GM18909 (cell line): ENCODE results near the gene TPST1.

ENCODE experiments used
- ATAC-seq: cut with Tn5 transposase; IDR thresholded peaks from one replicate; pipeline ENCODE4 v1.9.1; 2021; ENCODE audit warnings: mild to moderate bottlenecking; ENCODE audit not compliant: unreplicated experiment, poor library complexity

Gene TPST1

DNA sequence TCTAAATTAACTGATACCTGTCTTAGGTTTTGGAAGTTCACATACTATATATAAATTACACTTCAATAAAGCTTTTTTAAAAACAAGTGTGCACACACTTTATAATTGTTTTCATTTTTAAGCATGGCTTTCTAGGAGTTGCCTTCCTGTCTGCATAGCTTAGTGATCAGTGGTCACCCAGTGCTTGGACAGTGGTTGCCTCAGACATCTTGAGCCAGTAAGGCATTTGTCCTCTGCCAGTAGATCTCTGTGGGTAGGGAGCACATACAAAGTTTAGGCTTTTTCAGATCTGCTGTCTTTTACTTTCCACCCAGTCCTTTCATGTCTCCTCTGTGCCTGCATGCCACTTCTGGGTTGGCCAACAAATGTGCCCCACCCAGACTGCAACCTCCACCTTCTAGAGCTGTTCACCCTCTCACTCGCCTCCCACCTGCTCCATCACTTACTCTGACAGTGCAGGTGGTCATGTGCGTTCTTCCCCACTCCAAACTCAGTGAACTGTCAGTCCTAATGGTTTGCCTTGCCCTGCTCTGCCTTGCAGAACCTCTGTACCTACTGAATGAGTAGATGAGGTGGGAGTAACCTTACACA lies 31.7 kb downstream of the TPST1 start:
- ATAC-seq, result no peak

GRCh38 chr7:66237906-66238772 lies 33.0 kb downstream of the TPST1 start:
- ATAC-seq, result peak; percentile 81

DNA sequence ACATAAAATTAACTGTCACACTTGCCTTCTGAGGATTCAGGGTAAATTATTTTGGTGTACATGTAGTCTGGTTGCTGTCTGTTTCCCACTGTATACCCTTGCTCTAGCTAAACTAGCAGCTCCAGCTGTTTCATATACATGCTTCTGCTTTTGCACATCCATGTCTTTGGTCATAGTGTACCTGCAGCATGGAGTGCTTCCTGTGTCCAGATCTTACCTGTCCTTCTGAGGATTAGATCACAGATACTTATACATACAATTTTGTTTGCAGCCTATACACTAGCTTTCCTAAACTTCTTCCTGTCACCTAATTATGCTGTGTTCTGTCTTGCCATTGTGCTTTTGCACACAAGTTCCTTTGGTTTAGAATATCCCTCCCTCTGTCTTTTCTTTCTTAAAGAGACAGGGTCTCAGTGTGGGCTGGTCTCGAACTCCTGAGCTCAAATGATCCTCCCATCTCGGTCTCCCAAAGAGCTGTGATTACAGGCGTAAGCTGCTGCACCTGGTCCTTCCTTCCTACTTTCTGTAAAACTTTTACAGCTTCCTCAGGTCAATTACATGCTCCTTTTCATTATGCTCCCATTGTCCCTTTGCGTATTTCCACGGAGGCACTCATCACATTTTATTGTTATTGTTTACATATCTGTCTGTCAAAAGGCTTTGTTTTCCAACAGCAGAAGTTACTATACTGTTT lies 33.8 kb downstream of the TPST1 start:
- peak; percentile 50 for ATAC-seq

DNA sequence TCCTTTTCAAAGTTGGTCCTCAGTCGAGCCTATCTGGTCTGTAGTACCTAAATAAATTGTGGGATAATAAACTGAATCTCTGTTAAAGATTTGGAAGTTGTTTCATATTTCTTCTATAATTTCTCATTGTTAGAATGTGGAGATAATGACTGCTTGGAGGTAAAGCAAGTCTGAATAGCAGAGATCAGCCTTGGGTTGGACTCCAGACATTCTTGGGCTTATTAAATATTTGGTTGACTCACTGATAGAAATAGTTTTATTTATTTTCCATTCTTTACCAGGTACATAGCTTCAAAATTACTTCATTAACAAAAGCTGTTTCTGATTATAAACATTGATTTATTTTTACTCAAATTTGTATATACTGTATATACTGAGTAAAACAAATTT lies 34.3 kb downstream of the TPST1 start:
- no peak for ATAC-seq

- ATAC-seq, result no peak
Observed at GRCh38 chr7:66245008-66245407, 39.9 kb downstream of the TPST1 start.

GRCh38 chr7:66246554-66247171 lies 41.5 kb downstream of the TPST1 start:
- no peak for ATAC-seq

DNA sequence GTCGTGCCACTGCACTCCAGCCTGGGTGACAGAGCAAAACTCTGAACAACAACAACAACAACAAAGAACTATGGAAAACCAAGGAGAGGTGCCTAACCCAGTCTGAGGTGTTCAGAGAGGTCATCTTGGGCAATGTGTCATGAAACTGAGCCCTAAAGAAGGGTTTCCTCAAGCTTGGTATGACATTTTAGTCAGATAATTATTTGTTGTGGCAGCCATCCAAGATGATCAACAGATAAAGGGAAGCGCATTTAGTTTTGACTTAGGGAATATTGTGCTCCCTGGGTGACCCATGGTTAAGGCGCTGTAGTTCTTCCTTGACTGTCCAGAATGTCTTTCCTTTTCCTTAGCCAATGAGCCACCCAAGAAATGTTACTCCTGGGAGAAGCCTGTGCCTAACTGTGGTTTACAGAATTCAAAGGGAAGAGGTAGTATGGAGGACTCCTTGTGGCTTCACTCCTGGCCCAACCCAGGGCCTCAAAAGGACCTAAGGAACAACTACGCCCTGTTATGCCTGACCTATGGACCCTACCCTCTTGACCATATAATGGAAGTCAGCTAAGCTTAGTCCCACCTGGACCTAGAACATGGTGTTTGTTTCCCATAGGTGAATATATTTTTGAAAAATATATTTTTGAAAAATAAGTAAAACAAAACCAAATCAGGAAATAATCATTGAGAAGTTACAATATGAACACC lies 42.4 kb downstream of the TPST1 start:
- no peak for ATAC-seq

DNA sequence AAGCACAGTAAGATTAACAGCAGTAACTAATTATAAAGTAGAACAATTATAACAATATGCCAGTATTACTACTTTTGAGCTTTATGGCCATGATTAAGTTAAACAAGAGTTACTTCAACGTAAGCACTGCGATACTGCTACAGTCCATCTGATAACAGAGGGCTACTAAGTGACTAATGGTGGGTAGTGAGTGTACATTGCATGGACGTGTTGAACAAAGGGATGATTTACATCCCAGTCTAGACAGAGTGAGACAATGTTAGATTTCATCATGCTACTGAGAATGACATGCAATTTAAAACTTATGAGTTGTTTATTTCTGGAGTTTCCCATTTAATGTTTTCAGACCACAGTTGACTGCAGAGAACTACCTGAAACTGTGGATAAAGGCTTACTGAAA lies 45.6 kb downstream of the TPST1 start:
- ATAC-seq, result no peak

GRCh38 chr7:66255534-66256100 lies 50.5 kb downstream of the TPST1 start:
- no peak for ATAC-seq

GRCh38 chr7:66256281-66256680 lies 51.1 kb downstream of the TPST1 start:
- ATAC-seq, result no peak

DNA sequence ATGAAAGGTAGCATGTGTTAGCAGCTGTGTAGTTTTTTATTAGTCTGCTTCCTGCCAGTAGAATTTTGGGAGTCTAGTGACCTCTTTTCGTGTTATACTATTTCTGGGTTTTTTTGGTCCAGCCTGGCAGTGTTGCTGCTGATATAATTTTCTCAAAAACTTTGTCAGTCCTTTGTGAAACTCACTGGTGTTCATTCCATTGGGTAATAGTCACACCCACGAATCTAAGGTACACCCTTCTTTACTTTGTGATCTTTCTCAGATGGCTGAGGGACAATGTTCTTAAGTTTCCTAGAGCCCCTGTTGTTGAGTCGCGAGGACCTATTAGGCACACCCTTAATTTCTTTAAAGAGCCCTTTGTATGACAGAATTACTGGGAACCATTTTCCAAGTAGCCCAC lies 52.3 kb downstream of the TPST1 start:
- no peak for ATAC-seq

DNA sequence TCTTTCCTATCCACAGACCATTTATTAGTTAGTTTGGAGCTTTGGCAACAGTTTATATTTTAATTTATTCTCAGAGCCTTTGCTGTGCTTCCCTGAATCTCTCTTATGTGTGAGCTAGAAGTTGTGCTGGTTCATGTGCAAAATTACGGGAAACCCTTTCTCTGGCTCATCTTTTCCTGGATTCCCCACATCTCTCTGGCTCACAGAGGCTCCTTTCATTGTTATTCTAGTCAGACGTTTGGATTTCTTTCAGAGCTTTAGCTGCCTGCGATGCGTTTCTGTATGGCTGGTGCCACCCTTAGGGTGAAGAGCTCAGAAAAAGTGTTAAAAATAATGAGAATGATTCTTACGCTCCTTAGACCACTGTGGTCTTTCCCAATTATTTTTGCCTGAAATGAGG lies 53.3 kb downstream of the TPST1 start:
- ATAC-seq, result no peak

DNA sequence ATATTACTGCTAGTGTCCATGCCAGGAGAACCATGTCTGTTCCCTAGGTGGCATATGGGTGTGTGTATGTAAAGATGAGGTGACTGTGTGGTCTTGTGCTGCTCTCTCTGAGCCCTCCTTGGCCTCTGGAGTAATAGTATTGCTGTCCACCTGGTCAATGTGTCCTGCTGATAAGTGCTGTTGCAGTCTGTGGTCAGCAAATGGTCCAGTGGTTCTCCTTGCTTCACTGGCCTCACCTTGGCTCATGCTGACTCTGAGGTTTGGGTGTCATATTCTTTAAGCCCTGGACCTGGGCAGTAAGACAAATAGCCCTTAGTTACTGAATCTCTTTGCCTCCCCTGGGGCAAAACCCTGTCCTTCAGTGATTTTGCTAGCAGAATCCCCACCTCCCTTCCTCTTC lies 56.8 kb downstream of the TPST1 start:
- no peak for ATAC-seq

DNA sequence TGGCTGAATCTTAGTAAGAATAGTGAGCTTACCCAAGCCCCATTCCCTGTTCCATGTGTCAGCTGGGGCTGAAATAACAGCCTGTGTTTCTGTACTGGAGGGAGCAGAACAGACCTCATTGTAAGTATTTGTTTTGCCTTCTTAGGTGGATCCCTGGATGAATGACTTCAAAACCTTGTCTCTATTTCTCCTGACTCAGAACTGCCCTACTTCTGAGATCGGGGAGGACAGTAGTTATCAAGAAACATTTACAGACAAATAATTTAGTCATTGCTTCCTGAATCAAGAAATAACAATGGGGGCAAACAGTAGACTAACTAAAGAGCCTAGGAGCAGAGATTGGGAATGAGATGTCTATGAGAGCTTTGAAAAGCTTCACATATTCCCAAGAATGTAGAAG lies 58.8 kb downstream of the TPST1 start:
- no peak for ATAC-seq

DNA sequence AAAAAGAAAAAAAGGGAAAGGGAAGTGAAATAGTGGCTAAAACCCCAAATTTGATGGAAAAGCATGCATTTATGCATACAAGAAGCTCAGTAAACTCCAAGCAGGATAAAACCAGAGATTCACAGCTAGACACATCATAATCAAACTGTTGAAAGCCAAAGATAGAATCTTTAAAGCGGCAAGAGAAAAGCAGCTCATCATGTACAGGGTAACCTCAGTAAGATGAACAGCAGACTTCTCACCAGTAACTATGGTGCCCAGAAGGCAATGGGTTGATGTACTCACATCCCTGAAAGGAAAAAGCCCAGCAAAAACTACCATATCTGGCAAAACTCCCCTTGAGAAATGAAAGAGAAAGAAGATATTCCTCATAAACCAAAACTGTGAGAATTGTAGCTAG lies 60.4 kb downstream of the TPST1 start:
- no peak for ATAC-seq

DNA sequence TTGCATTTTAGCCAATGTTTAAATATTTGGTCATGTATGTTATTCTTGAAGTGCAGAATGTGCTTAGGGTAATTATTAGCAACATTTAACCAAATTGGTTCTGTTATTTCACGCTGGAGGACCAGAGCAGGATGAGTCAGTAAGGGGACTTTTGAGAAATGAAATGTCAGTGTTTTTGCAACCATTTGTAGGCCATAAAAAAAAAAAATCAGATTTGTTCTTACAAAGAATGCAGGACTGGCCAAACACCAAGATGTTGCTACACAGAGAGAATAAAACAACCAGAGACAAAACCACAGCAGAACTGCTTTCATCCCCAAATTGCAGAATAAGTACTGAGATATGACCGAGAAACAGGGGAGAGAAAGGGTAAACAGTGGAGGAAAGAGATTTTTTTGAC lies 62.1 kb downstream of the TPST1 start:
- ATAC-seq, result no peak

DNA sequence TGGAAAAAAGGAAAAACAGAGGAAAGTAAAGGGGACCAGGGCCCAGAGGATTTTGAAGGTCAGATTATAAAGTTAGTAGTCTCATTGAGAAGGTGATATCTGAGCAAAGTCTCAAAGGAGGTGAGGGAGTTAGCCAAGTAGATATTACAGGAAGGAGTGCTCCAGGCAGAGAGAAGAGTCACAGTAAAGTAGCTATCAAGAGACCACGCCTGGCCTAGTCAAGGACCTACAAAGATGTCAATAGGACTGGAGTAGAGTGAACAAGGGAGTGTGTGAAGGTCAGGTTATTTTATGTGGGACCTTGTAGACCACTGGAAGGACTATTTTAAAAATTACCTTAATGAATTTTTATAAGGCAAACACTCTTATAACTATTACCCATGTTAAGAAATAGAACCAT lies 64.8 kb downstream of the TPST1 start:
- ATAC-seq, result no peak

DNA sequence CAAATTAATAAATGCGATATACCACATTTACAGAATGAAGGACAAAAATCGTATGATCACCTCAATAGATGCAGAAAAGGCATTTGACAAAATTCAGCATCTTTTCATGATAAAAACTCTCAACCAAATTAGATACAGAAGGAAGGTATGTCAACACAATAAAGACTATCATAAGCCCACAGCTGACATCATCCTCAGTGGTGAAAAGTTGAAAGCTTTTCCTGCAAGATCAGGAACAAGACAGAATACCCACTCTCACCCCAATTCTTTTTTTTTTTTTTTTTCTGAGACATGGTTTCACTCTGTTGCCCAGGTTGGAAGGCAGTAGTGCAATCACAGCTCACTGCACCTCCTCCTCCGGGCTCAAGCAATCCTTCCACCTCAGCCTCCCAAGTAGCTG lies 67.2 kb downstream of the TPST1 start:
- no peak for ATAC-seq

DNA sequence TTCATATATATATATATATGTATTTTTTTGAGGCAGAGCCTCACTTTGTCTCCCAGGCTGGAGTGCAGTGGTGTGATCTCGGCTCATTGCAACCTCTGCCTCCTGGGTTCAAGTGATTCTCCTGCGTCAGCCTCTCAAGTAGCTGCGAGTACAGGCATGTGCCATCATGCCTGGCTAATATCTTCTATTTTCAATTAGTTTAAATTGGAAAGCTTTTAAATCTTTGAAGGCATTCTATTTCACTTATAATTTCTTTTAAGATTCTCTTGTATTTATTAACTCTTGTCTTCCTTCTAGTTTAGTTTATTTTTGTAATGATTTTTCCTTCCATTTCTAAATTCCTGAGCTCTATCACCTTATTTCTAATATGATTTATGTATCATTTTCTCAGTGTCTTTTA lies 71.2 kb downstream of the TPST1 start:
- ATAC-seq, result no peak

DNA sequence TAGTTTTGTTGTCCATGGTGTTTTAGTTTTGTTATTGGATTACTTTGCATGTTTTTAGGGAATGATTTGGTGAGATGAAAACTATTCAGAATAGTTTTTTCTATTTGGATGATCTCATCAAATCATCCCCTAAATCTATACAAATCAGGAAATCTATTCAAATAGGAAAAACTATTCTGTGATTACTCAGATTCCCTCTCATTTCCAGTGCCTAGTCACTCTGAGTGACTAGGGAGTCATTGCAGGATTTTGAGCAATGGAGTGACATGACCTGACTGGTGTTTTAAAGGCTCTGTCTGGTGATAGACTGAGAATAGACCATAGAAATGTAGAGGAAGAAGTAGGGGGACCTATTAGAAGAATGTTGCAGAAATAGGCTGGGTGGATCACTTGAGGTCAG lies 72.4 kb downstream of the TPST1 start:
- no peak for ATAC-seq
